HEK293 (cell line): ENCODE data around the gene PIP5KL1.

Experiments
- HOXA7 ChIP-seq: sonication (generic); formaldehyde crosslinking; IDR thresholded peaks from 2 replicates; pipeline ENCODE4 v1.8.1; 2022; ENCODE audit warnings: missing genetic modification reagents, borderline replicate concordance
- KLF16 ChIP-seq: fragments of 450-650 bp; formaldehyde crosslinking; IDR thresholded peaks from 2 replicates; pipeline ENCODE4 v1.5.1; 2017; ENCODE audit warnings: missing biosample characterization, missing genetic modification characterization
- SCRT2 ChIP-seq: fragments of 450-650 bp; formaldehyde crosslinking; IDR thresholded peaks from 2 replicates; pipeline ENCODE4 v1.5.1; 2016; ENCODE audit warnings: missing biosample characterization, missing genetic modification characterization
- ZBTB1 ChIP-seq: fragments of 450-650 bp; formaldehyde crosslinking; IDR thresholded peaks from 2 replicates; pipeline ENCODE4 v1.5.1; 2016; ENCODE audit warnings: missing biosample characterization, missing genetic modification characterization
- ZBTB20 ChIP-seq: fragments of 450-650 bp; formaldehyde crosslinking; IDR thresholded peaks from 2 replicates; pipeline ENCODE4 v1.5.1; 2016; ENCODE audit warnings: missing biosample characterization, missing genetic modification characterization
- ZFHX2 ChIP-seq: fragments of 450-650 bp; formaldehyde crosslinking; conservative IDR thresholded peaks from 2 replicates; pipeline ENCODE4 v1.5.1; 2016; ENCODE audit warnings: missing biosample characterization, missing genetic modification characterization
- ZNF114 ChIP-seq: fragments of 450-650 bp; formaldehyde crosslinking; IDR thresholded peaks from 2 replicates; pipeline ENCODE4 v1.5.0; 2017; ENCODE audit warnings: missing biosample characterization, missing genetic modification characterization
- ZNF169 ChIP-seq: fragments of 450-650 bp; formaldehyde crosslinking; IDR thresholded peaks from 2 replicates; pipeline ENCODE4 v1.5.1; 2016; ENCODE audit warnings: missing biosample characterization, missing genetic modification characterization
- ZNF202 ChIP-seq: fragments of 450-650 bp; formaldehyde crosslinking; IDR thresholded peaks from 2 replicates; pipeline ENCODE4 v1.5.1; 2016; ENCODE audit warnings: missing biosample characterization, missing genetic modification characterization, borderline replicate concordance
- ZNF221 ChIP-seq: fragments of 450-650 bp; formaldehyde crosslinking; IDR thresholded peaks from 2 replicates; pipeline ENCODE4 v1.5.1; 2017; ENCODE audit warnings: missing biosample characterization, missing genetic modification characterization, borderline replicate concordance
- ZNF248 ChIP-seq: fragments of 450-650 bp; formaldehyde crosslinking; IDR thresholded peaks from 2 replicates; pipeline ENCODE4 v1.5.1; 2017; ENCODE audit warnings: missing biosample characterization, missing genetic modification characterization
- ZNF324 ChIP-seq: fragments of 450-650 bp; formaldehyde crosslinking; IDR thresholded peaks from 2 replicates; pipeline ENCODE4 v1.5.1; 2016; ENCODE audit warnings: missing biosample characterization, missing genetic modification characterization
- ZNF354C ChIP-seq: fragments of 450-650 bp; formaldehyde crosslinking; IDR thresholded peaks from 2 replicates; pipeline ENCODE4 v1.5.1; 2016; ENCODE audit warnings: missing biosample characterization, missing genetic modification characterization, low read depth, borderline replicate concordance
- ZNF366 ChIP-seq: fragments of 450-650 bp; formaldehyde crosslinking; conservative IDR thresholded peaks from 2 replicates; pipeline ENCODE4 v1.5.1; 2016; ENCODE audit warnings: missing biosample characterization, missing genetic modification characterization
- ZNF398 ChIP-seq: fragments of 450-650 bp; formaldehyde crosslinking; IDR thresholded peaks from 2 replicates; pipeline ENCODE4 v1.5.1; 2017; ENCODE audit warnings: missing biosample characterization, missing genetic modification characterization
- ZNF433 ChIP-seq: fragments of 450-650 bp; formaldehyde crosslinking; IDR thresholded peaks from 2 replicates; pipeline ENCODE4 v1.5.1; 2016; ENCODE audit warnings: missing biosample characterization, missing genetic modification characterization, low read depth
- ZNF488 ChIP-seq: fragments of 450-650 bp; formaldehyde crosslinking; IDR thresholded peaks from 2 replicates; pipeline ENCODE4 v1.5.1; 2016; ENCODE audit warnings: missing biosample characterization, missing genetic modification characterization
- ZNF510 ChIP-seq: fragments of 450-650 bp; formaldehyde crosslinking; IDR thresholded peaks from 2 replicates; pipeline ENCODE4 v1.5.1; 2018; ENCODE audit warnings: mild to moderate bottlenecking, missing genetic modification characterization, missing biosample characterization; ENCODE audit not compliant: insufficient replicate concordance
- ZNF530 ChIP-seq: fragments of 450-650 bp; formaldehyde crosslinking; IDR thresholded peaks from 2 replicates; pipeline ENCODE4 v1.5.1; 2016; ENCODE audit warnings: low read depth, missing biosample characterization, missing genetic modification characterization
- ZNF549 ChIP-seq: fragments of 450-650 bp; IDR thresholded peaks from 2 replicates; pipeline ENCODE4 v1.5.1; 2018; ENCODE audit warnings: missing biosample characterization, missing genetic modification characterization, mild to moderate bottlenecking, inconsistent platforms, moderate library complexity
- ZNF624 ChIP-seq: fragments of 450-650 bp; formaldehyde crosslinking; IDR thresholded peaks from 2 replicates; pipeline ENCODE4 v1.5.1; 2017; ENCODE audit warnings: missing biosample characterization, missing genetic modification characterization
- ZNF704 ChIP-seq: fragments of 450-650 bp; formaldehyde crosslinking; IDR thresholded peaks from 2 replicates; pipeline ENCODE4 v1.5.1; 2016; ENCODE audit warnings: missing biosample characterization, missing genetic modification characterization
- ZXDB ChIP-seq: fragments of 450-650 bp; formaldehyde crosslinking; IDR thresholded peaks from 2 replicates; pipeline ENCODE4 v1.5.1; 2016; ENCODE audit warnings: missing biosample characterization, missing genetic modification characterization
- TF ChIP-seq, protein P1 (sequence below): fragments of 450-650 bp; formaldehyde crosslinking; conservative IDR thresholded peaks from 2 replicates; pipeline ENCODE4 v1.5.1; 2016; ENCODE audit warnings: low read depth, missing biosample characterization, missing genetic modification characterization
- TF ChIP-seq, protein P2 (sequence below): fragments of 450-650 bp; formaldehyde crosslinking; conservative IDR thresholded peaks from 2 replicates; pipeline ENCODE4 v1.5.1; 2016; ENCODE audit warnings: low read depth, missing biosample characterization, missing genetic modification characterization
- TF ChIP-seq, protein P3 (sequence below): fragments of 450-650 bp; formaldehyde crosslinking; IDR thresholded peaks from 2 replicates; pipeline ENCODE4 v1.5.1; 2017; ENCODE audit warnings: missing biosample characterization, missing genetic modification characterization

The PIP5KL1 gene

GRCh38 chr9:127931092-127931881, 710 bp upstream of the PIP5KL1 start (continued):
- no peak for TF ChIP-seq ZNF488
- TF ChIP-seq, protein P1, sequence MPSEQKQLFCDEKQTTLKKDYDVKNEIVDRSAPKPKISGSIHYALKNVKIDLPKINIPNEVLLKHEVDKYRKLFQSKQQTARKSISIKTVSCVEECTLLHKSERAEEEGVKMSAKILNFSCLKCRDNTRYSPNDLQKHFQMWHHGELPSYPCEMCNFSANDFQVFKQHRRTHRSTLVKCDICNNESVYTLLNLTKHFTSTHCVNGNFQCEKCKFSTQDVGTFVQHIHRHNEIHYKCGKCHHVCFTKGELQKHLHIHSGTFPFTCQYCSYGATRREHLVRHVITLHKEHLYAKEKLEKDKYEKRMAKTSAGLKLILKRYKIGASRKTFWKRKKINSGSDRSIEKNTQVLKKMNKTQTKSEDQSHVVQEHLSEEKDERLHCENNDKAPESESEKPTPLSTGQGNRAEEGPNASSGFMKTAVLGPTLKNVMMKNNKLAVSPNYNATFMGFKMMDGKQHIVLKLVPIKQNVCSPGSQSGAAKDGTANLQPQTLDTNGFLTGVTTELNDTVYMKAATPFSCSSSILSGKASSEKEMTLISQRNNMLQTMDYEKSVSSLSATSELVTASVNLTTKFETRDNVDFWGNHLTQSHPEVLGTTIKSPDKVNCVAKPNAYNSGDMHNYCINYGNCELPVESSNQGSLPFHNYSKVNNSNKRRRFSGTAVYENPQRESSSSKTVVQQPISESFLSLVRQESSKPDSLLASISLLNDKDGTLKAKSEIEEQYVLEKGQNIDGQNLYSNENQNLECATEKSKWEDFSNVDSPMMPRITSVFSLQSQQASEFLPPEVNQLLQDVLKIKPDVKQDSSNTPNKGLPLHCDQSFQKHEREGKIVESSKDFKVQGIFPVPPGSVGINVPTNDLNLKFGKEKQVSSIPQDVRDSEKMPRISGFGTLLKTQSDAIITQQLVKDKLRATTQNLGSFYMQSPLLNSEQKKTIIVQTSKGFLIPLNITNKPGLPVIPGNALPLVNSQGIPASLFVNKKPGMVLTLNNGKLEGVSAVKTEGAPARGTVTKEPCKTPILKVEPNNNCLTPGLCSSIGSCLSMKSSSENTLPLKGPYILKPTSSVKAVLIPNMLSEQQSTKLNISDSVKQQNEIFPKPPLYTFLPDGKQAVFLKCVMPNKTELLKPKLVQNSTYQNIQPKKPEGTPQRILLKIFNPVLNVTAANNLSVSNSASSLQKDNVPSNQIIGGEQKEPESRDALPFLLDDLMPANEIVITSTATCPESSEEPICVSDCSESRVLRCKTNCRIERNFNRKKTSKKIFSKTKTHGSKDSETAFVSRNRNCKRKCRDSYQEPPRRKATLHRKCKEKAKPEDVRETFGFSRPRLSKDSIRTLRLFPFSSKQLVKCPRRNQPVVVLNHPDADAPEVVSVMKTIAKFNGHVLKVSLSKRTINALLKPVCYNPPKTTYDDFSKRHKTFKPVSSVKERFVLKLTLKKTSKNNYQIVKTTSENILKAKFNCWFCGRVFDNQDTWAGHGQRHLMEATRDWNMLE (tag by site-specific recombination) = no peak
- TF ChIP-seq ZNF202 (tag by site-specific recombination) = no peak
- TF ChIP-seq KLF16 (tag by site-specific recombination) = no peak
- no peak for TF ChIP-seq ZNF549 (tag by site-specific recombination)
- no peak for TF ChIP-seq ZNF248 (tag by site-specific recombination)
- TF ChIP-seq ZNF624 = no peak
- TF ChIP-seq, protein P2, sequence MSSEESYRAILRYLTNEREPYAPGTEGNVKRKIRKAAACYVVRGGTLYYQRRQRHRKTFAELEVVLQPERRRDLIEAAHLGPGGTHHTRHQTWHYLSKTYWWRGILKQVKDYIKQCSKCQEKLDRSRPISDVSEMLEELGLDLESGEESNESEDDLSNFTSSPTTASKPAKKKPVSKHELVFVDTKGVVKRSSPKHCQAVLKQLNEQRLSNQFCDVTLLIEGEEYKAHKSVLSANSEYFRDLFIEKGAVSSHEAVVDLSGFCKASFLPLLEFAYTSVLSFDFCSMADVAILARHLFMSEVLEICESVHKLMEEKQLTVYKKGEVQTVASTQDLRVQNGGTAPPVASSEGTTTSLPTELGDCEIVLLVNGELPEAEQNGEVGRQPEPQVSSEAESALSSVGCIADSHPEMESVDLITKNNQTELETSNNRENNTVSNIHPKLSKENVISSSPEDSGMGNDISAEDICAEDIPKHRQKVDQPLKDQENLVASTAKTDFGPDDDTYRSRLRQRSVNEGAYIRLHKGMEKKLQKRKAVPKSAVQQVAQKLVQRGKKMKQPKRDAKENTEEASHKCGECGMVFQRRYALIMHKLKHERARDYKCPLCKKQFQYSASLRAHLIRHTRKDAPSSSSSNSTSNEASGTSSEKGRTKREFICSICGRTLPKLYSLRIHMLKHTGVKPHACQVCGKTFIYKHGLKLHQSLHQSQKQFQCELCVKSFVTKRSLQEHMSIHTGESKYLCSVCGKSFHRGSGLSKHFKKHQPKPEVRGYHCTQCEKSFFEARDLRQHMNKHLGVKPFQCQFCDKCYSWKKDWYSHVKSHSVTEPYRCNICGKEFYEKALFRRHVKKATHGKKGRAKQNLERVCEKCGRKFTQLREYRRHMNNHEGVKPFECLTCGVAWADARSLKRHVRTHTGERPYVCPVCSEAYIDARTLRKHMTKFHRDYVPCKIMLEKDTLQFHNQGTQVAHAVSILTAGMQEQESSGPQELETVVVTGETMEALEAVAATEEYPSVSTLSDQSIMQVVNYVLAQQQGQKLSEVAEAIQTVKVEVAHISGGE (tag by site-specific recombination) = peak; percentile 29; the same call in 1 of the 2 replicates
- TF ChIP-seq ZNF366 (tag by site-specific recombination) = peak; percentile 84
- TF ChIP-seq ZNF114 (tag by site-specific recombination) = no peak
- TF ChIP-seq ZNF433 (tag by site-specific recombination) = no peak
- TF ChIP-seq ZFHX2 (tag by site-specific recombination) = no peak; the same call in 1 of the 2 replicates
- TF ChIP-seq ZNF530 (tag by site-specific recombination) = no peak
- TF ChIP-seq ZBTB20 (tag by site-specific recombination) = peak; percentile 85
- TF ChIP-seq ZNF221 (tag by site-specific recombination) = no peak
- no peak for TF ChIP-seq HOXA7 (CRISPR knock-in tag)
- TF ChIP-seq ZNF354C = no peak
- TF ChIP-seq ZXDB (tag by site-specific recombination) = no peak
- TF ChIP-seq ZNF510 (tag by site-specific recombination) = no peak
- TF ChIP-seq, protein P3, sequence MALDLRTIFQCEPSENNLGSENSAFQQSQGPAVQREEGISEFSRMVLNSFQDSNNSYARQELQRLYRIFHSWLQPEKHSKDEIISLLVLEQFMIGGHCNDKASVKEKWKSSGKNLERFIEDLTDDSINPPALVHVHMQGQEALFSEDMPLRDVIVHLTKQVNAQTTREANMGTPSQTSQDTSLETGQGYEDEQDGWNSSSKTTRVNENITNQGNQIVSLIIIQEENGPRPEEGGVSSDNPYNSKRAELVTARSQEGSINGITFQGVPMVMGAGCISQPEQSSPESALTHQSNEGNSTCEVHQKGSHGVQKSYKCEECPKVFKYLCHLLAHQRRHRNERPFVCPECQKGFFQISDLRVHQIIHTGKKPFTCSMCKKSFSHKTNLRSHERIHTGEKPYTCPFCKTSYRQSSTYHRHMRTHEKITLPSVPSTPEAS (tag by site-specific recombination) = peak; percentile 50; the same call in 1 of the 2 replicates
- no peak for TF ChIP-seq SCRT2 (tag by site-specific recombination)
- no peak for TF ChIP-seq ZNF169 (tag by site-specific recombination)
- TF ChIP-seq ZNF398 (tag by site-specific recombination) = peak; percentile 93
- peak; percentile 29; the same call in 1 of the 2 replicates for TF ChIP-seq ZBTB1 (tag by site-specific recombination)
- TF ChIP-seq ZNF704 = no peak
- peak; percentile 66 for TF ChIP-seq ZNF324
